H1 (cell line): ENCODE results near the gene RNF32.

Experiments
- EP300 ChIP-seq, 2 experiments: IDR thresholded peaks; 1 replicate in 1 of 2; 2 replicates in 1 of 2; pipeline ENCODE4 v1.6.1; 2011 to 2012; ENCODE audit warnings: low read depth in 2 of 2, low read length in 2 of 2, mild to moderate bottlenecking in 2 of 2, borderline replicate concordance in 1 of 2, inconsistent platforms in 1 of 2, moderate library complexity in 1 of 2
- KDM5A ChIP-seq: fragments of 200-600 bp; IDR thresholded peaks from 2 replicates; pipeline ENCODE4 v1.7.1; 2012; ENCODE audit warnings: mild to moderate bottlenecking, low read length, inconsistent platforms, mixed read lengths
- MAFK ChIP-seq: IDR thresholded peaks from 2 replicates; pipeline ENCODE4 v1.6.1; 2012; ENCODE audit warnings: low read depth, mild to moderate bottlenecking, improper control_type of control experiment, low read length
- NRF1 ChIP-seq: IDR thresholded peaks from 2 replicates; pipeline ENCODE4 v1.6.1; 2011; ENCODE audit warnings: mild to moderate bottlenecking, low read depth, low read length, improper control_type of control experiment
- POLR2A ChIP-seq, 2 experiments: IDR thresholded peaks; 1 replicate in 1 of 2; 2 replicates in 1 of 2; pipeline ENCODE4 v1.6.1; 2011; ENCODE audit warnings: low read depth in 2 of 2, low read length in 2 of 2, mild to moderate bottlenecking in 2 of 2; ENCODE audit errors: control extremely low read depth in 1 of 2
- RFX5 ChIP-seq: IDR thresholded peaks from 2 replicates; pipeline ENCODE4 v1.6.1; 2011; ENCODE audit warnings: low read depth, low read length, improper control_type of control experiment, borderline replicate concordance
- TAF1 ChIP-seq: IDR thresholded peaks from 2 replicates; pipeline ENCODE4 v1.6.1; 2011; ENCODE audit warnings: mild to moderate bottlenecking, low read depth, low read length
- YY1 ChIP-seq: IDR thresholded peaks from 2 replicates; pipeline ENCODE4 v1.6.1; 2011; ENCODE audit warnings: low read depth, mild to moderate bottlenecking, low read length
- TF ChIP-seq, protein P1 (sequence below), 3 experiments: IDR thresholded peaks; 1 replicate in 2 of 3; 2 replicates in 1 of 3; pipeline versions ENCODE4 v1.5.1 to v1.6.1; 2011; ENCODE audit warnings: low read length in 3 of 3, mild to moderate bottlenecking in 3 of 3, inconsistent platforms in 2 of 3, low read depth in 1 of 3, moderate library complexity in 1 of 3; ENCODE audit not compliant: insufficient read depth in 1 of 3; ENCODE audit errors: control extremely low read depth in 1 of 3
- TF ChIP-seq, protein P2 (sequence below): IDR thresholded peaks from 2 replicates; pipeline ENCODE4 v1.6.1; 2012; ENCODE audit warnings: inconsistent platforms

DNA sequence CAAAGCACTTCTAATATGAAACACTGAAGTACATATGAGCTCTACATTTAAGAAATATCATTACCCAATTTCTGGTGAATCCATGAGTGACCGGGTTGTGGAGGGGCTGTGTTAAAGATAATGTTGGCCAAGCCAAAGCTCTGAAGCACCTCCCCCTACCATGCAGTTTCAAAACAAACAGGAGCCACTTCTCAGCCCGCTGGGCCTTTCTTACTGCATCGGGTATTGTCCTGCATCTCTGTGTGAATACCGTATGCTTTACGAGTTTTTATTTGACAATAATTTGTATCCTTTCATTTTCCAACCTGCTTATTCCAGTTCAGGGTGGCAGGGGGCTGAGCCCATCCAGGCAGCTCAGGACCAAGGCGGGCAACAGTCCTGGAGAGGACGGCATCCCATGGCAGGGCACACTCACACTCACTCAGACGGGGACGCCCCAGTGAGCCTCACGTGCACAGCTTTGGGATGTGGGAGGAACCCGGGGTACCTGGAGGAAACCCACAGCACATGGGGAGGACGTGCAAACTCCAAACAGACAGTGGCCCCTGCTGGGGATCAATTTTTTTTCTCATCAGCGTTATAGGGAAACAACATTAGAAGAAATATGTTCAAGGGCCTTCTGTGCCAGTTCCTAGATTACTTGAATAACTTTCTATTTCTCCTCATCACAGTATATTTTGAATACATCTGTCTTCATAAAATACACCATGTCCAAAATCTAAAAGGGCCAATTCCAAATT, 1.9 kb downstream of the RNF32 start:
- TF ChIP-seq EP300 (IDR thresholded peaks at IDR 0.05; ENCODE audit: borderline replicate concordance in 1 of 2, low read depth in 2 of 2, low read length in 2 of 2) (no peak), YY1 (no peak), TAF1 (no peak), NRF1 (no peak), MAFK (no peak), POLR2A (IDR thresholded peaks at IDR 0.05; ENCODE audit: control extremely low read depth in 1 of 2, low read depth in 2 of 2, low read length in 2 of 2) (no peak), RFX5 (no peak), KDM5A (no peak)
- TF ChIP-seq, protein P1, sequence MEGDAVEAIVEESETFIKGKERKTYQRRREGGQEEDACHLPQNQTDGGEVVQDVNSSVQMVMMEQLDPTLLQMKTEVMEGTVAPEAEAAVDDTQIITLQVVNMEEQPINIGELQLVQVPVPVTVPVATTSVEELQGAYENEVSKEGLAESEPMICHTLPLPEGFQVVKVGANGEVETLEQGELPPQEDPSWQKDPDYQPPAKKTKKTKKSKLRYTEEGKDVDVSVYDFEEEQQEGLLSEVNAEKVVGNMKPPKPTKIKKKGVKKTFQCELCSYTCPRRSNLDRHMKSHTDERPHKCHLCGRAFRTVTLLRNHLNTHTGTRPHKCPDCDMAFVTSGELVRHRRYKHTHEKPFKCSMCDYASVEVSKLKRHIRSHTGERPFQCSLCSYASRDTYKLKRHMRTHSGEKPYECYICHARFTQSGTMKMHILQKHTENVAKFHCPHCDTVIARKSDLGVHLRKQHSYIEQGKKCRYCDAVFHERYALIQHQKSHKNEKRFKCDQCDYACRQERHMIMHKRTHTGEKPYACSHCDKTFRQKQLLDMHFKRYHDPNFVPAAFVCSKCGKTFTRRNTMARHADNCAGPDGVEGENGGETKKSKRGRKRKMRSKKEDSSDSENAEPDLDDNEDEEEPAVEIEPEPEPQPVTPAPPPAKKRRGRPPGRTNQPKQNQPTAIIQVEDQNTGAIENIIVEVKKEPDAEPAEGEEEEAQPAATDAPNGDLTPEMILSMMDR (IDR thresholded peaks at IDR 0.05; ENCODE audit: control extremely low read depth in 1 of 3, insufficient read depth in 1 of 3, low read depth in 1 of 3, low read length in 3 of 3): 0 out of 4 replicates have a peak, but pooled peaks of 1 of the 3 experiments have one; percentile 1
- TF ChIP-seq, protein P2, sequence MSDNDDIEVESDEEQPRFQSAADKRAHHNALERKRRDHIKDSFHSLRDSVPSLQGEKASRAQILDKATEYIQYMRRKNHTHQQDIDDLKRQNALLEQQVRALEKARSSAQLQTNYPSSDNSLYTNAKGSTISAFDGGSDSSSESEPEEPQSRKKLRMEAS: no peak
